Gastroesophageal sphincter (tissue), 4 donors: ENCODE data around the gene UGT1A4. TPM values are rescaled to one million over a fixed set of nuclear protein-coding genes. Genes with fewer than 3 reads are reported as not detected.

Experiments
- ATAC-seq: fragments of 150-250 bp; one replicate; pipeline ENCODE4 v1.9.1; 2016; ENCODE audit warnings: mild to moderate bottlenecking, moderate library complexity
- H3K27ac ChIP-seq, 4 donors: fragments of 200-600 bp; sonication (generic) in 3 of 4; 1 replicate in 3 of 4; 2 replicates in 1 of 4; pipeline ENCODE4 v1.5.1; 2016 to 2019
- H3K27me3 ChIP-seq: fragments of 200-600 bp; sonication (generic); one replicate; pipeline ENCODE4 v1.5.1; 2019
- H3K36me3 ChIP-seq, 2 donors: fragments of 200-600 bp; sonication (generic); one replicate each; pipeline ENCODE4 v1.5.1; 2019; ENCODE audit warnings: control low read depth in 1 of 2
- H3K4me1 ChIP-seq, 3 donors: fragments of 200-600 bp; sonication (generic); 1 replicate in 2 of 3; 2 replicates in 1 of 3; pipeline ENCODE4 v1.5.1; 2016 to 2019; ENCODE audit warnings: control low read depth in 2 of 3
- H3K4me3 ChIP-seq, 2 donors: fragments of 200-600 bp; sonication (generic); one replicate each; pipeline ENCODE4 v1.5.1; 2019; ENCODE audit warnings: mild to moderate bottlenecking in 1 of 2, moderate library complexity in 1 of 2
- H3K9me3 ChIP-seq, 3 donors: fragments of 200-600 bp; sonication (generic); one replicate each; pipeline ENCODE4 v1.5.1; 2017 to 2019; ENCODE audit warnings: control low read depth in 2 of 3
- CTCF ChIP-seq, 4 experiments: fragments of 200-600 bp in 2 of 4; fragments of 450-650 bp in 2 of 4; sonication (generic) in 1 of 4; IDR thresholded peaks; one replicate each; pipeline ENCODE4 v1.5.1; 2017 to 2019; ENCODE audit warnings: antibody characterized with exemption in 4 of 4, mild to moderate bottlenecking in 2 of 4, moderate library complexity in 2 of 4
- EP300 ChIP-seq: sonication (generic); formaldehyde crosslinking; IDR thresholded peaks from one replicate; pipeline ENCODE4 v1.6.1; 2017; ENCODE audit warnings: antibody characterized with exemption, mild to moderate bottlenecking
- POLR2A ChIP-seq, 2 donors: fragments of 450-650 bp; IDR thresholded peaks; one replicate each; pipeline ENCODE4 v1.6.1; 2017; ENCODE audit warnings: antibody characterized with exemption in 2 of 2, mild to moderate bottlenecking in 2 of 2, moderate library complexity in 1 of 2
- POLR2AphosphoS5 ChIP-seq: sonication (generic); formaldehyde crosslinking; IDR thresholded peaks from one replicate; pipeline ENCODE4 v1.6.1; 2017; ENCODE audit warnings: antibody characterized with exemption
- WGBS, 2 donors: methylation state at CpG; one replicate each; pipeline ENCODE4 v1.1.5; 2018; ENCODE audit warnings: low coverage in 1 of 2; 5-methylcytosine and 5-hydroxymethylcytosine counted together
- total RNA-seq, 4 donors: library from RNA; depleted of rRNA; stranded (reverse); fragments of >200 nt; gene quantifications; one replicate each; pipeline ENCODE4 v1.1.0, GENCODE V29; 2016

Gene UGT1A4
- total RNA-seq, 4 donors from 2014 or later, result 0.13 TPM; not detected in 3

- Histone ChIP-seq H3K27ac (no peak overlapping the region), H3K36me3 (no peaks in the 10 kb centered on the region), H3K4me3 (no peak overlapping the region), H3K9me3 (no peaks in the 10 kb centered on the region), H3K27me3 (peaks cover 24% of the 10 kb centered on the region), H3K4me1 (no peaks in the 10 kb centered on the region)
- TF ChIP-seq CTCF (IDR thresholded peaks at IDR 0.05), result no peak
- TF ChIP-seq POLR2A (IDR thresholded peaks at IDR 0.05), result no peak
- no peak for TF ChIP-seq EP300
- TF ChIP-seq POLR2AphosphoS5, result no peak
- ATAC-seq, result no peak
- no CpG with 5 or more reads among the region's 2 CpGs for WGBS, 2 donors
These were observed 84.9 kb downstream of the UGT1A4 start for GRCh38 chr2:233803292-233803911.

GRCh38 chr2:233803994-233804393 is 85.5 kb downstream of the UGT1A4 start:
- WGBS, 2 donors, result 43% methylated on average over 2 of the region's 8 CpGs; no CpG with 5 or more reads in 1 of the 2 donors
- no peak overlapping the region for H3K27ac ChIP-seq
- H3K4me3 ChIP-seq, result no peak overlapping the region
- H3K36me3 ChIP-seq, result no peaks in the 10 kb centered on the region
- TF ChIP-seq CTCF (IDR thresholded peaks at IDR 0.05) (no peak), EP300 (no peak), POLR2AphosphoS5 (no peak), POLR2A (IDR thresholded peaks at IDR 0.05) (no peak)
- peaks cover 30% of the 10 kb centered on the region for H3K27me3 ChIP-seq
- no peak for ATAC-seq
- H3K4me1 ChIP-seq, result no peaks in the 10 kb centered on the region
- no peaks in the 10 kb centered on the region for H3K9me3 ChIP-seq

GRCh38 chr2:233807215-233807865 is 88.8 kb downstream of the UGT1A4 start:
- WGBS, 2 donors, result 56 to 63% methylated on average over 2 to 3 of the region's 12 CpGs
- Histone ChIP-seq H3K36me3 (no peaks in the 10 kb centered on the region), H3K27ac (no peak overlapping the region), H3K9me3 (no peaks in the 10 kb centered on the region), H3K4me1 (no peaks in the 10 kb centered on the region), H3K4me3 (no peak overlapping the region), H3K27me3 (peaks cover 35% of the 10 kb centered on the region)
- no peak for TF ChIP-seq POLR2A (IDR thresholded peaks at IDR 0.05)
- TF ChIP-seq EP300, result no peak
- TF ChIP-seq POLR2AphosphoS5, result no peak
- no peak for TF ChIP-seq CTCF (IDR thresholded peaks at IDR 0.05)
- no peak for ATAC-seq

- WGBS, 2 donors, result 86% methylated on average over 5 of the region's 10 CpGs; no CpG with 5 or more reads in 1 of the 2 donors
- H3K27ac ChIP-seq, result no peak overlapping the region
- H3K36me3 ChIP-seq, result no peaks in the 10 kb centered on the region
- no peaks in the 10 kb centered on the region for H3K4me1 ChIP-seq
- no peak for TF ChIP-seq POLR2A (IDR thresholded peaks at IDR 0.05)
- no peak for TF ChIP-seq CTCF (IDR thresholded peaks at IDR 0.05)
- no peak for TF ChIP-seq POLR2AphosphoS5
- TF ChIP-seq EP300, result no peak
- H3K9me3 ChIP-seq, result no peaks in the 10 kb centered on the region
- H3K4me3 ChIP-seq, result no peak overlapping the region
- no peak for ATAC-seq
- H3K27me3 ChIP-seq, result peaks cover 34% of the 10 kb centered on the region
These were observed 89.7 kb downstream of the UGT1A4 start for GRCh38 chr2:233807966-233808935.
